ENCODE results near the gene ZMYM5.

The ZMYM5 gene

DNA sequence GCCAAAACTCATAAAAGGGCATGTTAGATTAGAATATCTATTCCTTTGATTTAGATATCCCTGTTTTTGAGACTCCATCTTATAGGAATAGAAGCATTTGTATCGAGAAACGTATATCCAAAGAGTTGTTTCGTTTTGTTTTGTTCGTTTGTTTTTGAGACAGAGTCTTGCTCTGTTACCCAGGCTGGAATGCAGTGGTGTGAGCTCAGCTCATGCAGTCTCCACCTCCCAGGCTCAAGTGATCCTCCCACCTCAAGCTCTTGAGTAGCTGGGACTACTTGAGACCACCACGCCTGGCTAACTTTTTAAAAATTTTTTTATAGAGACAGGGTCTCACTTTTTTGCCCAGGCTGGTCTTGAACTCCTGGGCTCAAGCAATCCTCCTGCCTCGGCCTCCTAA is 26.6 kb upstream of the ZMYM5 start:
- Histone ChIP-seq H3K27me3 (ENCODE audit: insufficient read depth, low read length, poor library complexity, severe bottlenecking) (no peaks in the 10 kb centered on the region), H3K4me2 (ENCODE audit: low read depth, low read length, poor library complexity, severe bottlenecking) (no peak overlapping the region), H3K9me2 (replicated peaks; ENCODE audit: low read depth, low read length) (no peaks in the 10 kb centered on the region), H3K36me3 (ENCODE audit: insufficient read depth, low read length) (no peaks in the 10 kb centered on the region), H3K9ac (ENCODE audit: low read depth, low read length, poor library complexity, severe bottlenecking) (no peak overlapping the region), H3F3A (ENCODE audit: low read depth) (no peaks in the 10 kb centered on the region), H4K20me1 (ENCODE audit: insufficient read depth, low read length, poor library complexity, severe bottlenecking) (no peaks in the 10 kb centered on the region), H3K9me3 (ENCODE audit: insufficient read depth, low read depth, low read length) (no peaks in the 10 kb centered on the region), H3K79me2 (ENCODE audit: insufficient read depth, low read length) (no peaks in the 10 kb centered on the region), H3K4me3 (ENCODE audit: low read length, poor library complexity, severe bottlenecking) (no peak overlapping the region), H2AFZ (ENCODE audit: low read length) (no peak overlapping the region), H3K4me1 (ENCODE audit: insufficient read depth, low read length, poor library complexity, severe bottlenecking) (no peaks in the 10 kb centered on the region)
- TF ChIP-seq EZH2phosphoT487 (IDR thresholded peaks at IDR 0.05; ENCODE audit: borderline replicate concordance): no peak

GRCh38 chr13:19888799-19889198 is 25.4 kb upstream of the ZMYM5 start:
- Histone ChIP-seq H3K4me1 (ENCODE audit: insufficient read depth, low read length, poor library complexity, severe bottlenecking) (no peaks in the 10 kb centered on the region), H3K79me2 (ENCODE audit: insufficient read depth, low read length) (no peaks in the 10 kb centered on the region)
- TF ChIP-seq EZH2phosphoT487 (IDR thresholded peaks at IDR 0.05; ENCODE audit: borderline replicate concordance): no peak
- TF ChIP-seq CTCF (conservative IDR thresholded peaks at IDR 0.05; ENCODE audit: low read length): peak; percentile 46

GRCh38 chr13:19882231-19882630 is 18.8 kb upstream of the ZMYM5 start:
- H3K4me2 ChIP-seq (ENCODE audit: low read depth, low read length, poor library complexity, severe bottlenecking): no peak overlapping the region
- no peaks in the 10 kb centered on the region for H4K20me1 ChIP-seq (ENCODE audit: insufficient read depth, low read length, poor library complexity, severe bottlenecking)
- H3K4me3 ChIP-seq (ENCODE audit: low read length, poor library complexity, severe bottlenecking): no peak overlapping the region
- no peaks in the 10 kb centered on the region for H3K4me1 ChIP-seq (ENCODE audit: insufficient read depth, low read length, poor library complexity, severe bottlenecking)
- no peaks in the 10 kb centered on the region for H3K79me2 ChIP-seq (ENCODE audit: insufficient read depth, low read length)
- no peaks in the 10 kb centered on the region for H3K27me3 ChIP-seq (ENCODE audit: insufficient read depth, low read length, poor library complexity, severe bottlenecking)
- no peaks in the 10 kb centered on the region for H3K9me2 ChIP-seq (replicated peaks; ENCODE audit: low read depth, low read length)
- no peak overlapping the region for H3K9ac ChIP-seq (ENCODE audit: low read depth, low read length, poor library complexity, severe bottlenecking)
- H3F3A ChIP-seq (ENCODE audit: low read depth): no peaks in the 10 kb centered on the region
- no peak overlapping the region for H2AFZ ChIP-seq (ENCODE audit: low read length)
- no peaks in the 10 kb centered on the region for H3K36me3 ChIP-seq (ENCODE audit: insufficient read depth, low read length)
- TF ChIP-seq CTCF (conservative IDR thresholded peaks at IDR 0.05; ENCODE audit: low read length): no peak
- no peak for TF ChIP-seq EZH2phosphoT487 (IDR thresholded peaks at IDR 0.05; ENCODE audit: borderline replicate concordance)
- H3K9me3 ChIP-seq (ENCODE audit: insufficient read depth, low read depth, low read length): no peaks in the 10 kb centered on the region

More at GRCh38 chr13:19888799-19889198, 25.4 kb upstream of the ZMYM5 start:
- no peaks in the 10 kb centered on the region for H3K9me2 ChIP-seq (replicated peaks; ENCODE audit: low read depth, low read length)
- no peaks in the 10 kb centered on the region for H3K36me3 ChIP-seq (ENCODE audit: insufficient read depth, low read length)
- H3K27me3 ChIP-seq (ENCODE audit: insufficient read depth, low read length, poor library complexity, severe bottlenecking): no peaks in the 10 kb centered on the region
- no peaks in the 10 kb centered on the region for H3K9me3 ChIP-seq (ENCODE audit: insufficient read depth, low read depth, low read length)
- no peak overlapping the region for H2AFZ ChIP-seq (ENCODE audit: low read length)
- H3K4me3 ChIP-seq (ENCODE audit: low read length, poor library complexity, severe bottlenecking): no peak overlapping the region
- H3K4me2 ChIP-seq (ENCODE audit: low read depth, low read length, poor library complexity, severe bottlenecking): no peak overlapping the region
- H3F3A ChIP-seq (ENCODE audit: low read depth): no peaks in the 10 kb centered on the region
- H4K20me1 ChIP-seq (ENCODE audit: insufficient read depth, low read length, poor library complexity, severe bottlenecking): no peaks in the 10 kb centered on the region
- H3K9ac ChIP-seq (ENCODE audit: low read depth, low read length, poor library complexity, severe bottlenecking): no peak overlapping the region

- Histone ChIP-seq H3K4me2 (ENCODE audit: low read depth, low read length, poor library complexity, severe bottlenecking) (no peak overlapping the region), H3K27me3 (ENCODE audit: insufficient read depth, low read length, poor library complexity, severe bottlenecking) (no peaks in the 10 kb centered on the region), H3K79me2 (ENCODE audit: insufficient read depth, low read length) (no peaks in the 10 kb centered on the region), H2AFZ (ENCODE audit: low read length) (no peak overlapping the region), H3K4me1 (ENCODE audit: insufficient read depth, low read length, poor library complexity, severe bottlenecking) (no peaks in the 10 kb centered on the region), H3K4me3 (ENCODE audit: low read length, poor library complexity, severe bottlenecking) (no peak overlapping the region), H3K9ac (ENCODE audit: low read depth, low read length, poor library complexity, severe bottlenecking) (no peak overlapping the region), H3K9me2 (replicated peaks; ENCODE audit: low read depth, low read length) (no peaks in the 10 kb centered on the region), H3K9me3 (ENCODE audit: insufficient read depth, low read depth, low read length) (no peaks in the 10 kb centered on the region), H4K20me1 (ENCODE audit: insufficient read depth, low read length, poor library complexity, severe bottlenecking) (no peaks in the 10 kb centered on the region), H3K36me3 (ENCODE audit: insufficient read depth, low read length) (no peaks in the 10 kb centered on the region), H3F3A (ENCODE audit: low read depth) (no peaks in the 10 kb centered on the region)
- TF ChIP-seq CTCF (conservative IDR thresholded peaks at IDR 0.05; ENCODE audit: low read length) (no peak), EZH2phosphoT487 (IDR thresholded peaks at IDR 0.05; ENCODE audit: borderline replicate concordance) (no peak)
Measured at GRCh38 chr13:19881641-19882040, 18.2 kb upstream of the ZMYM5 start.

Measured in Loucy (cell line).